Mesothelial cell of epicardium (in vitro differentiated cells): ENCODE results near the gene SEC14L1. TPM values are rescaled to one million over a fixed set of nuclear protein-coding genes. Genes with fewer than 3 reads are reported as not detected.

Experiments
- DNase-seq, 2 experiments: peaks; one replicate each; pipeline ENCODE4 v3.0.0; 2021; ENCODE audit warnings: low spot score in 2 of 2; ENCODE audit not compliant: unreplicated experiment in 2 of 2
- H3K27ac Mint-ChIP-seq: 2 replicates; pipeline ENCODE4 v1.8.0; 2021; ENCODE audit warnings: mixed read lengths
- H3K27me3 Mint-ChIP-seq: 2 replicates; pipeline ENCODE4 v1.8.0; 2021; ENCODE audit warnings: low read depth, mixed read lengths
- H3K36me3 Mint-ChIP-seq: 2 replicates; pipeline ENCODE4 v1.8.0; 2021; ENCODE audit warnings: mixed read lengths
- H3K4me1 Mint-ChIP-seq: 2 replicates; pipeline ENCODE4 v1.8.0; 2021; ENCODE audit warnings: mixed read lengths
- H3K4me3 Mint-ChIP-seq: 2 replicates; pipeline ENCODE4 v1.8.0; 2021; ENCODE audit warnings: mild to moderate bottlenecking, moderate library complexity, mixed read lengths
- H3K9me3 Mint-ChIP-seq: 2 replicates; pipeline ENCODE4 v1.8.0; 2021; ENCODE audit warnings: mixed read lengths
- CTCF ChIP-seq: fragments of 200-600 bp; sonication (generic); IDR thresholded peaks from one replicate; pipeline ENCODE4 v1.5.0; 2021; ENCODE audit warnings: antibody characterized with exemption; ENCODE audit not compliant: unreplicated experiment
- total RNA-seq: library from RNA; stranded (reverse); gene quantifications from 3 replicates; pipeline ENCODE4 v1.2.1, GENCODE V29; 2021

SEC14L1 gene
- total RNA-seq, 1 donor from 2014 or later, result 47.6 TPM

GRCh38 chr17:77189148-77189547 lies 48.4 kb downstream of the SEC14L1 start:
- H3K27me3 Mint-ChIP-seq, result no peaks in the 10 kb centered on the region
- no peak for TF ChIP-seq CTCF

GRCh38 chr17:77190576-77190975 lies 49.8 kb downstream of the SEC14L1 start:
- Mint-ChIP-seq H3K27me3 (no peaks in the 10 kb centered on the region), H3K4me1 (no peaks in the 10 kb centered on the region), H3K27ac (no peak overlapping the region), H3K9me3 (no peaks in the 10 kb centered on the region), H3K36me3 (peaks cover 32% of the 10 kb centered on the region), H3K4me3 (no peak overlapping the region)
- no peak for DNase-seq
- no peak for TF ChIP-seq CTCF

More at GRCh38 chr17:77189148-77189547, 48.4 kb downstream of the SEC14L1 start:
- Mint-ChIP-seq H3K36me3 (peaks cover 24% of the 10 kb centered on the region), H3K4me1 (peaks cover under 1% of the 10 kb centered on the region), H3K4me3 (no peak overlapping the region), H3K27ac (no peak overlapping the region), H3K9me3 (no peaks in the 10 kb centered on the region)
- no peak for DNase-seq

- peaks cover 39% of the 10 kb centered on the region for H3K36me3 Mint-ChIP-seq
- no peaks in the 10 kb centered on the region for H3K9me3 Mint-ChIP-seq
- no peak for TF ChIP-seq CTCF
- no peak for DNase-seq
- no peaks in the 10 kb centered on the region for H3K4me1 Mint-ChIP-seq
- no peak overlapping the region for H3K4me3 Mint-ChIP-seq
- H3K27me3 Mint-ChIP-seq, result no peaks in the 10 kb centered on the region
- H3K27ac Mint-ChIP-seq, result no peak overlapping the region
Measured at GRCh38 chr17:77191244-77191643, 50.5 kb downstream of the SEC14L1 start.

GRCh38 chr17:77193653-77194052 lies 52.9 kb downstream of the SEC14L1 start:
- Mint-ChIP-seq H3K27ac (no peak overlapping the region), H3K4me3 (no peak overlapping the region), H3K9me3 (no peaks in the 10 kb centered on the region), H3K27me3 (no peaks in the 10 kb centered on the region), H3K4me1 (no peaks in the 10 kb centered on the region), H3K36me3 (peaks cover 49% of the 10 kb centered on the region)
- no peak for DNase-seq
- no peak for TF ChIP-seq CTCF

- TF ChIP-seq CTCF, result no peak
- DNase-seq, result no peak
- Mint-ChIP-seq H3K4me1 (no peaks in the 10 kb centered on the region), H3K27me3 (no peaks in the 10 kb centered on the region), H3K36me3 (peaks cover 51% of the 10 kb centered on the region), H3K4me3 (no peak overlapping the region), H3K27ac (no peak overlapping the region), H3K9me3 (no peaks in the 10 kb centered on the region)
Measured at GRCh38 chr17:77194179-77194578, 53.4 kb downstream of the SEC14L1 start.

- no peak for TF ChIP-seq CTCF
- Mint-ChIP-seq H3K4me1 (no peaks in the 10 kb centered on the region), H3K4me3 (no peak overlapping the region), H3K36me3 (peaks cover 60% of the 10 kb centered on the region), H3K27me3 (no peaks in the 10 kb centered on the region), H3K27ac (peak overlapping the region; percentile 34), H3K9me3 (no peaks in the 10 kb centered on the region)
- DNase-seq, result no peak
Measured at GRCh38 chr17:77196251-77196650, 55.5 kb downstream of the SEC14L1 start.
